Ureter (tissue), 1 donor: ENCODE results near the gene SESN2. TPM values are rescaled to one million over a fixed set of nuclear protein-coding genes. Genes with fewer than 3 reads are reported as not detected.

Experiments
- DNase-seq: peaks from one replicate; pipeline ENCODE4 v3.0.0-alpha.2; 2020; ENCODE audit warnings: low spot score
- total RNA-seq: library from RNA; stranded (reverse); gene quantifications from one replicate; pipeline ENCODE4 v1.2.4, GENCODE V29; 2023
- donor health status: DM: yes; HTN: yes; CAD: no.

Gene SESN2
- total RNA-seq = 20.4 TPM

- DNase-seq = peak; percentile 99
Observed at GRCh38 chr1:28259252-28259933, at the start of gene SESN2. Gene SESN2, plus strand, starts transcription at chr1:28259518. Its CDS starts 330 bp downstream, at chr1:28259848.

- DNase-seq = no peak
Observed at GRCh38 chr1:28209700-28210099, 49.6 kb upstream of the SESN2 start.

- no peak for DNase-seq
Observed at GRCh38 chr1:28213315-28213714, 46.0 kb upstream of the SESN2 start.

- DNase-seq = no peak
Observed at GRCh38 chr1:28229089-28229488, 30.2 kb upstream of the SESN2 start.

GRCh38 chr1:28229996-28230395 is 29.3 kb upstream of the SESN2 start:
- no peak for DNase-seq

- DNase-seq = peak; percentile 96
Observed at GRCh38 chr1:28232558-28233263, 26.6 kb upstream of the SESN2 start, which contains the start of gene DNAJC8. Gene DNAJC8, minus strand, starts transcription at chr1:28233029. Its CDS starts 31 bp downstream, at chr1:28232998.

- DNase-seq = no peak
Observed at GRCh38 chr1:28233264-28233606, 26.1 kb upstream of the SESN2 start.

GRCh38 chr1:28235755-28236655 is 23.3 kb upstream of the SESN2 start, which contains the start of gene ATP5IF1:
Gene ATP5IF1, plus strand, starts transcription at chr1:28236124. Its CDS starts 60 bp downstream, at chr1:28236184.
- peak; percentile 98 for DNase-seq

GRCh38 chr1:28236656-28237322 is 22.5 kb upstream of the SESN2 start:
- no peak for DNase-seq

- no peak for DNase-seq
Observed at GRCh38 chr1:28239004-28239403, 20.3 kb upstream of the SESN2 start.

GRCh38 chr1:28240024-28240423 is 19.3 kb upstream of the SESN2 start:
- DNase-seq = no peak

GRCh38 chr1:28241638-28242241 is 17.6 kb upstream of the SESN2 start:
- no peak for DNase-seq

- no peak for DNase-seq
Observed at GRCh38 chr1:28243685-28244311, 15.5 kb upstream of the SESN2 start.

GRCh38 chr1:28244549-28245251 is 14.6 kb upstream of the SESN2 start:
- DNase-seq = no peak

GRCh38 chr1:28246427-28246832 is 12.9 kb upstream of the SESN2 start:
- no peak for DNase-seq

- no peak for DNase-seq
Observed at GRCh38 chr1:28247612-28248272, 11.6 kb upstream of the SESN2 start.

GRCh38 chr1:28248273-28249012 is 10.9 kb upstream of the SESN2 start:
- DNase-seq = peak; percentile 82

- peak; percentile 57 for DNase-seq
Observed at GRCh38 chr1:28249013-28249865, 10.1 kb upstream of the SESN2 start.
